AG09319 (cell line): ENCODE data around the gene IFNE.

ENCODE experiments used
- DNase-seq: peaks from one replicate; pipeline ENCODE4 v3.0.0-alpha.2; 2010; ENCODE audit warnings: low read depth; ENCODE audit errors: extremely low read depth
- CTCF ChIP-seq: IDR thresholded peaks from 2 replicates; pipeline ENCODE4 v1.5.1; 2011; ENCODE audit warnings: low read depth, mild to moderate bottlenecking, inconsistent platforms, low read length, moderate library complexity

Gene IFNE

GRCh38 chr9:21482213-21482612 is at the start of gene IFNE:
Gene IFNE (minus strand): TSS chr9:21482313. CDS start chr9:21481694, 619 bp downstream.
- TF ChIP-seq CTCF = no peak

DNA sequence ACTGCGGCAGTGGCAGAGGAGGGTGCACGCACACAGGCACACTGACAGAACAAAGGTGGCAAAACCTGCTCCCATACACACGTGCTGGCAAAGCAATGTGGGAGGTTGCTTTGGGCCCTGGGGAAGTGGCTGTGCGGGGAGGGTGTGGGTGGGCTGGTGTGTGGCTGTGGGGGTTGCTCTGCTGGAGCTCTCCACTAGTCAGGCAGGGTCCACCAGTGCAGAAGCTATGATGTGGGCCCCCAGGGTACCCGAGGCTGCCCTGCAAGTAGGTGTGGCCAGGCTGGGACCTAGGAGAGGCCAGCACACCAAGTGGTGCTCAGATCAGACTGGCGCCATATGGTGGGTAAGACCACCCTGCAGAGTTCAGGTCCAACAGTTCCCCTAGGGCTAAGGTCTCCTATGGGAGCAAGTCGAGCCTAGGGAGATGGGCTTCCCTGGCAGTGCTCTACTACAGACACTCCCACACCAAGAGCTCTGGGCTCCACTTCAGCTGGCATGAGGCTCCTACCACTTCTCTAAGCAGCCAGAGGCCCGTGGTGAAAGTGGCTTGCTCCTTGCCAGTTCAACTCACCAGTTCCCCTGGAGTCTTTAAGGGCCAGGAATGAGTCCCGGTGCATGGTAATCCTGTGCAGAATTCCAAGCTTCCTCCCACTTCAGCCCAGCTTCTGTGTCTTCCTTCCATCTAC is 46.2 kb upstream of the IFNE start:
- DNase-seq = no peak
- TF ChIP-seq CTCF = no peak

More at GRCh38 chr9:21482213-21482612, at the start of gene IFNE:
- no peak for DNase-seq

DNA sequence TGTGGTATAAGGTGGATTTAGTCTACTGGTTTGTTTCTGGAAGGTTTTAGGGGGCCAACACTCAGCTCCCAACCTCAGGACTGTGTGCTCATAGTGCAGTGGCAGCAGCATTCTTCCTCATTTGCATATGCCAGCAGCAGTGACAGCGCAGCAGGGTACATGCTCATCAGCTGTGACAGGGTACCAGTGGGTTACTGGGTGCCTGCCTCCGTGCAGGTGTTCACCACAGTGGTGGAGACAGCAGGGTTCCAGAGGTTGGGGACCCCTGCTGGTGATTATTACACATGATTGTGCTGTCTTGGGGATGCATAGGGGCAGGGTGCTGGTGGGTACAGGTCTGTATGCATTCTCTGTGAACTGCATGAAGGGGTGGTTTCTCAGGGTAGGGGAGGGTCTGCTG is 45.5 kb upstream of the IFNE start:
- DNase-seq = no peak
- no peak for TF ChIP-seq CTCF

DNA sequence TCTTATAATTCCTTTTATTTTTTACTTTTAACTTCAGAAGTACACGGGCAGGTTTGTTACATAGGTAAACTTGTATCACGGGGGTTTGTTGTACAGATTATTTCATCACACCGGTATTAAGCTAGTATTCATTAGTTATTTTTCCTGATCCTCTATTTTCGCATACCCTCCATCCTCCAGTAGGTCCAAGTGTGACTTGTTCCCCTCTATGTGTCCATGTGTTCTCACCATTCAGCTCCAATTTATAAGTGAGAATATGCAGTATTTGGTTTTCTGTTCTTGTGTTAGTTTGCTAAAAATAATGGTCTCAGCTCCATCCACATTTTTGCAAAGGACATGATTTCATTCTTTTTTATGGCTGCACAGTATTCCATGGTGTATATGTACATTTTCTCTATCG is 43.1 kb upstream of the IFNE start:
- no peak for TF ChIP-seq CTCF
- DNase-seq = no peak

- no peak for DNase-seq
- TF ChIP-seq CTCF = no peak
These were observed 42.2 kb upstream of the IFNE start for GRCh38 chr9:21524099-21524830.

DNA sequence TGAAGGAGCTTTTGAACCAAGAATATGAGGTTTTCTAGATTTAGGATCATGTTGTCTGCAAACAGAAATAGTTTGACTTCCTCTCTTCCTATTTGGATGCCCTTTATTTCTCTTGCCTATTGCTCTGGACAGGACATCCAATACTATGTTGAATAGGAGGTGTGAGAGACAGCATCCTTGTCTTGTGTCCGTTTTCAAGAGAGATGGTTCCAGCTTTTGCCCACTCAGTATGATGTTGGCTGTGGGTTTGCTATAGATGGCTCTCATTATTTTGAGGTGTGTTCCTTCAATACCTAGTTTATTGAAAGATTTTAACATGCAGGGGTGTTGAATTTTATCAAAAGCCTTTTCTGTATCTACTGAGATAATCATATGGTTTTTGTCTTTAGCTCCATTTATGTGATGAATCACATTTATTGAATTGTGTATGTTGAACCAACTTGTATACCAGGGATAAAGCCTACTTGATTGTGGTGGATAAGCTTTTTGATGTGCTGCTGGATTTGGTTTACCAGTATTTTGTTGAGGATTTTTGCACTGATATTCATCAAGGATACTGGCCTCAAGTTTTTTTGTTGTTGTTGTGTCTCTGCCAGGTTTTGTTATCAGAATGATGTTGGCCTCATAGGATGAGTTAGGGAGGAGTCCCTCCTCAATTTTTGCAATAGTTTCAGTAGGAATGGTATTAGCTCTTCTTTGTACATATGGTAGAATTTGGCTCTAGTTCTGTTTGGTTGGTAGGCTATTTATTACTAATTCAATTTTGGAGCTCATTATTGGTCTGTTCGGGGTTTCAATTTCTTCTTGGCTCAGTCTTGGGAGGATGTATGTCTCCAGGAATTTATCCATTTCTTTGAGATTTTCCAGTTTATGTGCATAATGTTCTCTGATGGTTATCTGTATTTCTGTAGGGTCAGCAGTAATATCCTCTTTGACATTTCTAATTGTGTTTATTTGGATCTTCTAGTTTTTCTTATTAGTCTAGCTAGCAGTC is 41.2 kb upstream of the IFNE start:
- TF ChIP-seq CTCF = no peak
- no peak for DNase-seq

GRCh38 chr9:21522348-21522747 is 40.2 kb upstream of the IFNE start:
- no peak for TF ChIP-seq CTCF

More at GRCh38 chr9:21522348-21522747, 40.2 kb upstream of the IFNE start:
- DNase-seq = no peak
